K562 (cell line): Measurements from ENCODE around the gene FAM227A. TPM values are rescaled to one million over a fixed set of nuclear protein-coding genes. Genes with fewer than 3 reads are reported as not detected.

Experiments
- CBX2 ChIP-seq: fragments of 200-600 bp; sonication (generic); IDR thresholded peaks from one replicate; pipeline ENCODE4 v1.6.1; 2012; ENCODE audit warnings: mild to moderate bottlenecking, low read length, inconsistent platforms; ENCODE audit not compliant: insufficient read depth, poor library complexity, severe bottlenecking
- COPS2 ChIP-seq: fragments of 450-650 bp; conservative IDR thresholded peaks from 2 replicates; pipeline ENCODE4 v1.6.1; 2016; ENCODE audit warnings: mild to moderate bottlenecking, moderate library complexity
- DPF2 ChIP-seq: fragments of 450-650 bp; IDR thresholded peaks from 2 replicates; pipeline ENCODE4 v1.6.1; 2016
- HDAC1 ChIP-seq, 2 experiments: fragments of 450-650 bp; IDR thresholded peaks; 2 replicates each; pipeline ENCODE4 v1.6.1; 2016 to 2017; ENCODE audit warnings: inconsistent platforms in 1 of 2, mild to moderate bottlenecking in 1 of 2, moderate library complexity in 1 of 2
- JUND ChIP-seq, 2 experiments: IDR thresholded peaks; 2 replicates in 1 of 2; 3 replicates in 1 of 2; pipeline ENCODE4 v1.6.1; 2011; ENCODE audit warnings: borderline replicate concordance in 2 of 2, low read depth in 2 of 2, low read length in 2 of 2, improper control_type of control experiment in 1 of 2, missing biosample characterization in 1 of 2, missing genetic modification characterization in 1 of 2, missing genetic modification reagents in 1 of 2
- RBBP5 ChIP-seq: fragments of 200-600 bp; sonication (generic); IDR thresholded peaks from 2 replicates; pipeline ENCODE4 v1.6.1; 2012; ENCODE audit warnings: borderline replicate concordance, mild to moderate bottlenecking, low read length, control low read depth, inconsistent platforms; ENCODE audit not compliant: insufficient read depth, poor library complexity, severe bottlenecking
- YY1 ChIP-seq, 3 experiments: IDR thresholded peaks; 2 replicates each; pipeline ENCODE4 v1.6.1; 2011; ENCODE audit warnings: low read length in 2 of 3, mild to moderate bottlenecking in 2 of 3, moderate library complexity in 2 of 3, borderline replicate concordance in 1 of 3, control low read depth in 1 of 3, low read depth in 1 of 3; ENCODE audit not compliant: insufficient read depth in 3 of 3, insufficient replicate concordance in 2 of 3, control insufficient read depth in 1 of 3, insufficient read length in 1 of 3; ENCODE audit errors: extremely low read depth in 1 of 3
- ZBTB17 ChIP-seq: fragments of 450-650 bp; formaldehyde crosslinking; IDR thresholded peaks from 2 replicates; pipeline ENCODE4 v1.4.0; 2020; ENCODE audit warnings: mild to moderate bottlenecking
- ZKSCAN1 ChIP-seq: fragments of 150-350 bp; IDR thresholded peaks from 2 replicates; pipeline ENCODE4 v1.6.1; 2016; ENCODE audit warnings: low read depth, low read length
- ZNF175 ChIP-seq: fragments of 200-800 bp; sonication (Bioruptor generic); IDR thresholded peaks from 2 replicates; pipeline ENCODE4 v1.6.1; 2016; ENCODE audit warnings: low read depth, mild to moderate bottlenecking, missing genetic modification characterization, missing compliant biosample characterization
- polyA plus RNA-seq, 8 experiments: library from polyadenylated mRNA; depleted of rRNA in 4 of 8; stranded (reverse) in 5 of 8; unstranded in 3 of 8; fragments of >200 nt; fragmentation: Nextera tagmentation in 2 of 8; fragmentation: Illumina TruSeq in 1 of 8; extraction: Ambion mirVana in 2 of 8; extraction: Trizol in 1 of 8; gene quantifications; 2 replicates each; pipeline versions ENCODE4 v1.2.1 to v1.2.3, GENCODE V29; 2011 to 2014; ENCODE audit warnings: inconsistent platforms in 1 of 8, missing spikeins in 1 of 8
- total RNA-seq, 7 experiments: library from RNA; depleted of rRNA in 6 of 7; stranded (reverse); fragments of >200 nt in 6 of 7; fragmentation: Illumina TruSeq in 2 of 7; extraction: Trizol in 2 of 7; gene quantifications; 2 replicates each; pipeline versions ENCODE4 v1.2.1 to v1.2.3, GENCODE V29; 2011 to 2021; ENCODE audit warnings: low replicate concordance in 1 of 7
- TF ChIP-seq, protein P1 (sequence below): fragments of 200-600 bp; sonication (generic); IDR thresholded peaks from one replicate; pipeline ENCODE4 v1.6.1; 2012; ENCODE audit warnings: mild to moderate bottlenecking, low read depth, low read length, inconsistent platforms
- TF ChIP-seq, protein P2 (sequence below), 2 experiments: fragments of 450-650 bp in 1 of 2; sonication (generic) in 1 of 2; formaldehyde crosslinking in 1 of 2; IDR thresholded peaks in 1 of 2; conservative IDR thresholded peaks in 1 of 2; 2 replicates each; pipeline versions ENCODE4 v1.6.1 to v1.8.1; 2016 to 2023; ENCODE audit warnings: mild to moderate bottlenecking in 2 of 2, moderate library complexity in 2 of 2, inconsistent platforms in 1 of 2, missing genetic modification reagents in 1 of 2

FAM227A gene
- total and polyA plus RNA-seq, 9 of the 15 experiments (the other 6 are each of a cell fraction or from before 2014, with no cell fraction given): 0.10 to 2.2 (median 0.83) TPM

DNA sequence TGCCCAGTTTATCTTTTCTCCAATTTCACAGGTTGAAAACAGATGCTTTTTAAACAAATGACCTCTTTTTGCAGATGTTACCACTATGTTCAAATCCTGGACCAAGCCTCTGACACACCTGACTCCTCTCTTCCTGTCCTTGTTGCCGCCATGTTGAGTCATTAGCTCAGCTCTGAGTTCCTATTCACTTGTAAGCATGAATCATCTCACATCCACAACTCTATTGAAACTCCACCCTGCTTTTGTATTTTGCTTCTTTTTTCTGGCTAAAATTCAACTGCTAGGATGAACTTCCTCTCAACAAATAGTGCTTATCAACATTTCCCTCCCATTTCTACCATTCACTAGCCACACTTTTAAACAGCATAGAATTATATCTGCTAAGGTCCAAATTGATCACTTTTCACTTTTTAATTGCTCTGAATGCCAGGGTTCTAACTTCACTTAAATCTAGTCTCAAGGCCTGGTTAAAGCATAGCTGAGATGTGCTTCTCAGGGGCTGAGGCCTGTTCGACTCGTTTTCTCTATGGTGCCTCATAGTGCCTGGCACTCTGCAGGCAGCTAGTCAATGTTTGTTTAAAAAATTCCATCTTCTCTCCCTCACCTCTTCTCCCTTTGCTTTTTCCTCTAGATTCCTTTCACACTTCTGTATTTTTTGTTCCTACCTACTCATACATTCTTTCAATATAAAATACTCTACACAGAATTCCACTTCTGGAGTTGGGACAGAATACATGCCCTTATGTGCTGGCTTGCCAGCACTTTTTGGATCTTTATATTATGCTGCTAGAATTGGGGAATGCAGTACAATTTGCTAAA is 40.6 kb upstream of the FAM227A start (continued):
- TF ChIP-seq, protein P1, sequence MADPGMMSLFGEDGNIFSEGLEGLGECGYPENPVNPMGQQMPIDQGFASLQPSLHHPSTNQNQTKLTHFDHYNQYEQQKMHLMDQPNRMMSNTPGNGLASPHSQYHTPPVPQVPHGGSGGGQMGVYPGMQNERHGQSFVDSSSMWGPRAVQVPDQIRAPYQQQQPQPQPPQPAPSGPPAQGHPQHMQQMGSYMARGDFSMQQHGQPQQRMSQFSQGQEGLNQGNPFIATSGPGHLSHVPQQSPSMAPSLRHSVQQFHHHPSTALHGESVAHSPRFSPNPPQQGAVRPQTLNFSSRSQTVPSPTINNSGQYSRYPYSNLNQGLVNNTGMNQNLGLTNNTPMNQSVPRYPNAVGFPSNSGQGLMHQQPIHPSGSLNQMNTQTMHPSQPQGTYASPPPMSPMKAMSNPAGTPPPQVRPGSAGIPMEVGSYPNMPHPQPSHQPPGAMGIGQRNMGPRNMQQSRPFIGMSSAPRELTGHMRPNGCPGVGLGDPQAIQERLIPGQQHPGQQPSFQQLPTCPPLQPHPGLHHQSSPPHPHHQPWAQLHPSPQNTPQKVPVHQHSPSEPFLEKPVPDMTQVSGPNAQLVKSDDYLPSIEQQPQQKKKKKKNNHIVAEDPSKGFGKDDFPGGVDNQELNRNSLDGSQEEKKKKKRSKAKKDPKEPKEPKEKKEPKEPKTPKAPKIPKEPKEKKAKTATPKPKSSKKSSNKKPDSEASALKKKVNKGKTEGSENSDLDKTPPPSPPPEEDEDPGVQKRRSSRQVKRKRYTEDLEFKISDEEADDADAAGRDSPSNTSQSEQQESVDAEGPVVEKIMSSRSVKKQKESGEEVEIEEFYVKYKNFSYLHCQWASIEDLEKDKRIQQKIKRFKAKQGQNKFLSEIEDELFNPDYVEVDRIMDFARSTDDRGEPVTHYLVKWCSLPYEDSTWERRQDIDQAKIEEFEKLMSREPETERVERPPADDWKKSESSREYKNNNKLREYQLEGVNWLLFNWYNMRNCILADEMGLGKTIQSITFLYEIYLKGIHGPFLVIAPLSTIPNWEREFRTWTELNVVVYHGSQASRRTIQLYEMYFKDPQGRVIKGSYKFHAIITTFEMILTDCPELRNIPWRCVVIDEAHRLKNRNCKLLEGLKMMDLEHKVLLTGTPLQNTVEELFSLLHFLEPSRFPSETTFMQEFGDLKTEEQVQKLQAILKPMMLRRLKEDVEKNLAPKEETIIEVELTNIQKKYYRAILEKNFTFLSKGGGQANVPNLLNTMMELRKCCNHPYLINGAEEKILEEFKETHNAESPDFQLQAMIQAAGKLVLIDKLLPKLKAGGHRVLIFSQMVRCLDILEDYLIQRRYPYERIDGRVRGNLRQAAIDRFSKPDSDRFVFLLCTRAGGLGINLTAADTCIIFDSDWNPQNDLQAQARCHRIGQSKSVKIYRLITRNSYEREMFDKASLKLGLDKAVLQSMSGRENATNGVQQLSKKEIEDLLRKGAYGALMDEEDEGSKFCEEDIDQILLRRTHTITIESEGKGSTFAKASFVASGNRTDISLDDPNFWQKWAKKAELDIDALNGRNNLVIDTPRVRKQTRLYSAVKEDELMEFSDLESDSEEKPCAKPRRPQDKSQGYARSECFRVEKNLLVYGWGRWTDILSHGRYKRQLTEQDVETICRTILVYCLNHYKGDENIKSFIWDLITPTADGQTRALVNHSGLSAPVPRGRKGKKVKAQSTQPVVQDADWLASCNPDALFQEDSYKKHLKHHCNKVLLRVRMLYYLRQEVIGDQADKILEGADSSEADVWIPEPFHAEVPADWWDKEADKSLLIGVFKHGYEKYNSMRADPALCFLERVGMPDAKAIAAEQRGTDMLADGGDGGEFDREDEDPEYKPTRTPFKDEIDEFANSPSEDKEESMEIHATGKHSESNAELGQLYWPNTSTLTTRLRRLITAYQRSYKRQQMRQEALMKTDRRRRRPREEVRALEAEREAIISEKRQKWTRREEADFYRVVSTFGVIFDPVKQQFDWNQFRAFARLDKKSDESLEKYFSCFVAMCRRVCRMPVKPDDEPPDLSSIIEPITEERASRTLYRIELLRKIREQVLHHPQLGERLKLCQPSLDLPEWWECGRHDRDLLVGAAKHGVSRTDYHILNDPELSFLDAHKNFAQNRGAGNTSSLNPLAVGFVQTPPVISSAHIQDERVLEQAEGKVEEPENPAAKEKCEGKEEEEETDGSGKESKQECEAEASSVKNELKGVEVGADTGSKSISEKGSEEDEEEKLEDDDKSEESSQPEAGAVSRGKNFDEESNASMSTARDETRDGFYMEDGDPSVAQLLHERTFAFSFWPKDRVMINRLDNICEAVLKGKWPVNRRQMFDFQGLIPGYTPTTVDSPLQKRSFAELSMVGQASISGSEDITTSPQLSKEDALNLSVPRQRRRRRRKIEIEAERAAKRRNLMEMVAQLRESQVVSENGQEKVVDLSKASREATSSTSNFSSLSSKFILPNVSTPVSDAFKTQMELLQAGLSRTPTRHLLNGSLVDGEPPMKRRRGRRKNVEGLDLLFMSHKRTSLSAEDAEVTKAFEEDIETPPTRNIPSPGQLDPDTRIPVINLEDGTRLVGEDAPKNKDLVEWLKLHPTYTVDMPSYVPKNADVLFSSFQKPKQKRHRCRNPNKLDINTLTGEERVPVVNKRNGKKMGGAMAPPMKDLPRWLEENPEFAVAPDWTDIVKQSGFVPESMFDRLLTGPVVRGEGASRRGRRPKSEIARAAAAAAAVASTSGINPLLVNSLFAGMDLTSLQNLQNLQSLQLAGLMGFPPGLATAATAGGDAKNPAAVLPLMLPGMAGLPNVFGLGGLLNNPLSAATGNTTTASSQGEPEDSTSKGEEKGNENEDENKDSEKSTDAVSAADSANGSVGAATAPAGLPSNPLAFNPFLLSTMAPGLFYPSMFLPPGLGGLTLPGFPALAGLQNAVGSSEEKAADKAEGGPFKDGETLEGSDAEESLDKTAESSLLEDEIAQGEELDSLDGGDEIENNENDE: no peak
- TF ChIP-seq ZKSCAN1 (no peak), HDAC1 (IDR thresholded peaks at IDR 0.05) (no peak), RBBP5 (peak; percentile 3), YY1 (IDR thresholded peaks at IDR 0.05; ENCODE audit: borderline replicate concordance in 1 of 3, control insufficient read depth in 1 of 3, extremely low read depth in 1 of 3, insufficient read depth in 3 of 3, insufficient read length in 1 of 3, insufficient replicate concordance in 2 of 3, low read depth in 1 of 3, low read length in 2 of 3) (peak in 1 of 3 experiments; percentile 82), COPS2 (no peak), DPF2 (0 out of 2 replicates have a peak, but pooled peaks have one; percentile 25), CBX2 (no peak), JUND (IDR thresholded peaks at IDR 0.05; ENCODE audit: borderline replicate concordance, low read depth, low read length) (peak; percentile 52; the same call in 1 of the 2 replicates), JUND (tag; IDR thresholded peaks at IDR 0.05; ENCODE audit: borderline replicate concordance, low read depth, low read length) (peak; percentile 40; the same call in 1 of the 3 replicates), ZNF175 (CRISPR knock-in tag) (no peak), ZBTB17 (CRISPR knock-in tag) (no peak)
- TF ChIP-seq, protein P2, sequence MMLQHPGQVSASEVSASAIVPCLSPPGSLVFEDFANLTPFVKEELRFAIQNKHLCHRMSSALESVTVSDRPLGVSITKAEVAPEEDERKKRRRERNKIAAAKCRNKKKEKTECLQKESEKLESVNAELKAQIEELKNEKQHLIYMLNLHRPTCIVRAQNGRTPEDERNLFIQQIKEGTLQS (IDR thresholded peaks at IDR 0.05): peak; percentile 55
- TF ChIP-seq, protein P2 (CRISPR knock-in tag; conservative IDR thresholded peaks at IDR 0.05): no peak
